Upper lobe of left lung (tissue), 4 donors: ENCODE data around the gene CFAP57.

Experiments
- POLR2A ChIP-seq, 4 donors: fragments of 450-650 bp; IDR thresholded peaks; one replicate each; pipeline ENCODE4 v1.5.1; 2016 to 2017; ENCODE audit warnings: antibody characterized with exemption in 4 of 4, mild to moderate bottlenecking in 2 of 4
- POLR2AphosphoS5 ChIP-seq, 2 donors: sonication (generic); formaldehyde crosslinking; IDR thresholded peaks; one replicate each; pipeline ENCODE4 v1.5.1; 2017; ENCODE audit warnings: antibody characterized with exemption in 2 of 2

DNA sequence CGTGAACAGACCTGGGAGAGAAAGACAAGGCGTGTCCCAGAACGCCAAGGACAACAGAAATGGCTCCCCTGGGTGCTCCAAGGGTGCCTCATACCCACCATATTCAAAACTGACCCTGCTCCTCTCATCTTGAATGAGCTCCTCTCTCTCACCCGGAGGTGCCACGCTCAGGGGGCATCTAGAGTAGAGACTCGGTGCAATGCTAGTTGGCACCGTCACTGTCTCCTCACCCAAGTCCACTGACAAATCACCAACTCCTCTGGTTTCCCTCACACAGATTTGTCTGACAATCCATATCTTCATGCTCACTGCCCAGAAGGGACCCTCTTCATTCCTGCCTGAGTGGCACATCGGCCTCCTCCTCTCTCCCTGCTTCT lies 102.7 kb downstream of the CFAP57 start:
- TF ChIP-seq POLR2A (IDR thresholded peaks at IDR 0.05) (no peak), POLR2AphosphoS5 (IDR thresholded peaks at IDR 0.05) (no peak)
